HEK293 (cell line): ENCODE data around the gene SKI.

Experiments used
- EGR2 ChIP-seq: fragments of 450-650 bp; formaldehyde crosslinking; IDR thresholded peaks from 2 replicates; pipeline ENCODE4 v1.5.1; 2016; ENCODE audit warnings: low read depth, missing biosample characterization, missing genetic modification characterization
- FEZF1 ChIP-seq: fragments of 450-650 bp; formaldehyde crosslinking; IDR thresholded peaks from 2 replicates; pipeline ENCODE4 v1.5.1; 2016; ENCODE audit warnings: missing biosample characterization, missing genetic modification characterization
- GLIS1 ChIP-seq: fragments of 450-650 bp; formaldehyde crosslinking; IDR thresholded peaks from 2 replicates; pipeline ENCODE4 v1.5.1; 2016; ENCODE audit warnings: missing biosample characterization, missing genetic modification characterization
- GLIS2 ChIP-seq: fragments of 450-650 bp; formaldehyde crosslinking; IDR thresholded peaks from 2 replicates; pipeline ENCODE4 v1.5.1; 2016; ENCODE audit warnings: missing biosample characterization, missing genetic modification characterization
- KLF10 ChIP-seq: fragments of 450-650 bp; IDR thresholded peaks from 2 replicates; pipeline ENCODE4 v1.5.1; 2018; ENCODE audit warnings: missing biosample characterization, mild to moderate bottlenecking, missing genetic modification characterization
- KLF7 ChIP-seq: fragments of 450-650 bp; formaldehyde crosslinking; IDR thresholded peaks from 2 replicates; pipeline ENCODE4 v1.5.1; 2016; ENCODE audit warnings: missing biosample characterization, missing genetic modification characterization, borderline replicate concordance
- KLF8 ChIP-seq: fragments of 450-650 bp; formaldehyde crosslinking; IDR thresholded peaks from 2 replicates; pipeline ENCODE4 v1.5.1; 2016; ENCODE audit warnings: missing biosample characterization, missing genetic modification characterization
- PRDM1 ChIP-seq: fragments of 450-650 bp; formaldehyde crosslinking; IDR thresholded peaks from 2 replicates; pipeline ENCODE4; 2016; ENCODE audit warnings: missing biosample characterization, missing genetic modification characterization
- PRDM4 ChIP-seq: fragments of 450-650 bp; formaldehyde crosslinking; IDR thresholded peaks from 2 replicates; pipeline ENCODE4 v1.5.1; 2017; ENCODE audit warnings: missing biosample characterization, missing genetic modification characterization
- SP2 ChIP-seq: fragments of 450-650 bp; formaldehyde crosslinking; IDR thresholded peaks from 2 replicates; pipeline ENCODE4 v1.5.1; 2016; ENCODE audit warnings: missing biosample characterization, missing genetic modification characterization
- SP7 ChIP-seq: fragments of 450-650 bp; formaldehyde crosslinking; IDR thresholded peaks from 2 replicates; pipeline ENCODE4 v1.5.1; 2016; ENCODE audit warnings: missing biosample characterization, missing genetic modification characterization
- ZBTB1 ChIP-seq: fragments of 450-650 bp; formaldehyde crosslinking; IDR thresholded peaks from 2 replicates; pipeline ENCODE4 v1.5.1; 2016; ENCODE audit warnings: missing biosample characterization, missing genetic modification characterization
- ZBTB17 ChIP-seq: fragments of 450-650 bp; formaldehyde crosslinking; IDR thresholded peaks from 2 replicates; pipeline ENCODE4 v1.5.1; 2016; ENCODE audit warnings: missing biosample characterization, missing genetic modification characterization
- ZBTB48 ChIP-seq: fragments of 450-650 bp; formaldehyde crosslinking; IDR thresholded peaks from 2 replicates; pipeline ENCODE4 v1.5.1; 2016; ENCODE audit warnings: missing biosample characterization, missing genetic modification characterization
- ZIC2 ChIP-seq: fragments of 450-650 bp; formaldehyde crosslinking; IDR thresholded peaks from 2 replicates; pipeline ENCODE4 v1.5.1; 2016; ENCODE audit warnings: missing biosample characterization, missing genetic modification characterization
- ZNF132 ChIP-seq: fragments of 450-650 bp; formaldehyde crosslinking; IDR thresholded peaks from 2 replicates; pipeline ENCODE4 v1.5.1; 2017; ENCODE audit warnings: missing biosample characterization, missing genetic modification characterization, borderline replicate concordance
- ZNF16 ChIP-seq: fragments of 450-650 bp; formaldehyde crosslinking; IDR thresholded peaks from 2 replicates; pipeline ENCODE4 v1.5.1; 2016; ENCODE audit warnings: low read depth, missing biosample characterization, missing genetic modification characterization
- ZNF169 ChIP-seq: fragments of 450-650 bp; formaldehyde crosslinking; IDR thresholded peaks from 2 replicates; pipeline ENCODE4 v1.5.1; 2016; ENCODE audit warnings: missing biosample characterization, missing genetic modification characterization
- ZNF2 ChIP-seq: fragments of 450-650 bp; formaldehyde crosslinking; IDR thresholded peaks from 2 replicates; pipeline ENCODE4 v1.5.1; 2016; ENCODE audit warnings: missing biosample characterization, missing genetic modification characterization
- ZNF211 ChIP-seq: fragments of 450-650 bp; formaldehyde crosslinking; IDR thresholded peaks from 2 replicates; pipeline ENCODE4 v1.5.1; 2016; ENCODE audit warnings: low read depth, missing biosample characterization, missing genetic modification characterization
- ZNF274 ChIP-seq, 2 experiments: fragments of 200-500 bp in 1 of 2; fragments of 450-650 bp in 1 of 2; sonication (Bioruptor generic) in 1 of 2; formaldehyde crosslinking in 1 of 2; IDR thresholded peaks; 2 replicates each; pipeline versions ENCODE4 v1.5.1 to v1.6.1; 2014 to 2016; ENCODE audit warnings: borderline replicate concordance in 1 of 2, inconsistent platforms in 1 of 2, low read length in 1 of 2, missing biosample characterization in 1 of 2, missing genetic modification characterization in 1 of 2
- ZNF311 ChIP-seq: fragments of 450-650 bp; formaldehyde crosslinking; IDR thresholded peaks from 2 replicates; pipeline ENCODE4 v1.5.1; 2017; ENCODE audit warnings: missing biosample characterization, missing genetic modification characterization, borderline replicate concordance
- ZNF324 ChIP-seq: fragments of 450-650 bp; formaldehyde crosslinking; IDR thresholded peaks from 2 replicates; pipeline ENCODE4 v1.5.1; 2016; ENCODE audit warnings: missing biosample characterization, missing genetic modification characterization
- ZNF341 ChIP-seq: fragments of 450-650 bp; formaldehyde crosslinking; IDR thresholded peaks from 2 replicates; pipeline ENCODE4; 2016; ENCODE audit warnings: low read depth, missing biosample characterization, missing genetic modification characterization
- ZNF488 ChIP-seq: fragments of 450-650 bp; formaldehyde crosslinking; IDR thresholded peaks from 2 replicates; pipeline ENCODE4 v1.5.1; 2016; ENCODE audit warnings: missing biosample characterization, missing genetic modification characterization
- ZNF501 ChIP-seq: fragments of 450-650 bp; formaldehyde crosslinking; IDR thresholded peaks from 2 replicates; pipeline ENCODE4 v1.5.1; 2016; ENCODE audit warnings: missing biosample characterization, missing genetic modification characterization
- ZNF510 ChIP-seq: fragments of 450-650 bp; formaldehyde crosslinking; IDR thresholded peaks from 2 replicates; pipeline ENCODE4 v1.5.1; 2018; ENCODE audit warnings: mild to moderate bottlenecking, missing genetic modification characterization, missing biosample characterization; ENCODE audit not compliant: insufficient replicate concordance
- ZNF513 ChIP-seq: fragments of 450-650 bp; IDR thresholded peaks from 2 replicates; pipeline ENCODE4 v1.5.1; 2018; ENCODE audit warnings: missing biosample characterization, missing genetic modification characterization
- ZNF530 ChIP-seq: fragments of 450-650 bp; formaldehyde crosslinking; IDR thresholded peaks from 2 replicates; pipeline ENCODE4 v1.5.1; 2016; ENCODE audit warnings: low read depth, missing biosample characterization, missing genetic modification characterization
- ZNF600 ChIP-seq: fragments of 450-650 bp; formaldehyde crosslinking; IDR thresholded peaks from 2 replicates; pipeline ENCODE4 v1.5.1; 2016; ENCODE audit warnings: missing biosample characterization, missing genetic modification characterization
- ZNF670 ChIP-seq: fragments of 450-650 bp; formaldehyde crosslinking; IDR thresholded peaks from 2 replicates; pipeline ENCODE4 v1.5.1; 2016; ENCODE audit warnings: missing biosample characterization, missing genetic modification characterization, low read depth
- ZNF843 ChIP-seq: fragments of 450-650 bp; formaldehyde crosslinking; IDR thresholded peaks from 2 replicates; pipeline ENCODE4 v1.5.1; 2016; ENCODE audit warnings: missing biosample characterization, missing genetic modification characterization
- ZXDB ChIP-seq: fragments of 450-650 bp; formaldehyde crosslinking; IDR thresholded peaks from 2 replicates; pipeline ENCODE4 v1.5.1; 2016; ENCODE audit warnings: missing biosample characterization, missing genetic modification characterization
- TF ChIP-seq, protein P1 (sequence below): fragments of 450-650 bp; formaldehyde crosslinking; IDR thresholded peaks from 2 replicates; pipeline ENCODE4 v1.5.1; 2016; ENCODE audit warnings: missing biosample characterization, missing genetic modification characterization

SKI gene

DNA sequence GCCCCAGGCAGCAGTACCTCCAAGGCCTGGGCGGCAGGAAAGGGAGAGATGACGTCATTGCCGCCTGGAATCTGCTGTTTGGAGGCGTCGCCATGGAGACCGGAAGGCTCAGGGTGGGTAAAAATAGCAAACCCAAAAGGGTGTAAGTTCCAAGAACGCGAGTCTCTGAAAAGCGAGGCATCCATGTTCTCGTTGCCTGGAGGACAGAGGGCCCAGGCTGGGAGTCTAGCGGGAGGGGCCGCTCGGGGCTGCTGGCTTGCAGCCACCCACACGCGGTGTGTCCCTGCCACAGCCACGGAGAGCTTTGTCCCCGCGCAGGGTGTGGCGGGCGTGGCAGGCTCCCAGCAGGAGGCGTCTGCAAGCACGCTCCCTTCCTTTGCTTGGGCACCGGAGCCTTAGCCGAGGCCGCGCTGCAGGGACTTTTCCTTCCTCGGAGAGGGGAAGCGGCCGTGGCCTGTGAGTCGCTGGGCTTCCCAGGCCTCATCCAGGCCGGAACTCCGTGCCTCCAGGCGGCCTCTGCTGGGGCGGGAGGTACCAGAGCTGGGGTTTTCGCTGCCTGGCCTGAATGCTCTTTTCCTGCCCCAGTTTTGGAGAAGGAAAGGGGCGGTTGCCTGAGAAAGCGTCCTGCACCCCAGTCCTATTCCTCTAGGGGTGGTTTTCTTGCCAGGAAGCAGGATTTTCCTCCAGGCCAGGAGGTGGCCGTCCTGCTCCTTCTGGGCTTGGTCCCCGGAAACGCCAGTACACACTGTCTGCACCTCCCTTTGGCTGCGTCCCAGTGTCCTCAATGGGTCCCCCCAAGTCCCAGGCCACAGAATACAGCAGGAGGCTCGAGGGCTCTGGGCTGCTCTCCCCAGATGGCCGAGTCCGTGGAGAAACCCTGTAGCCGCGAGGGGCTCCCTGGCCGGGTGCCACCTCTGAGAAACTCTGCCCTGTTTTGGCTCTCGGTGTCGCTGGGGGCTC lies 15.3 kb upstream of the SKI start (continued):
- TF ChIP-seq SP7 (peak; percentile 81), FEZF1 (peak; percentile 92), ZNF311 (tag by site-specific recombination) (no peak), ZBTB1 (tag by site-specific recombination) (no peak), ZNF600 (tag by site-specific recombination) (peak; percentile 81), KLF8 (tag by site-specific recombination) (peak; percentile 82), ZNF16 (tag by site-specific recombination) (no peak), ZNF843 (no peak), SP2 (peak; percentile 26), ZNF488 (tag by site-specific recombination) (no peak), GLIS1 (tag by site-specific recombination) (peak; percentile 98), ZIC2 (tag by site-specific recombination) (peak; percentile 80), ZNF132 (tag by site-specific recombination) (no peak), ZNF510 (no peak), ZNF2 (tag by site-specific recombination) (peak; percentile 90), ZNF274 (IDR thresholded peaks at IDR 0.05; ENCODE audit: low read length) (no peak), ZNF274 (tag by site-specific recombination; IDR thresholded peaks at IDR 0.05; ENCODE audit: borderline replicate concordance) (no peak), ZNF670 (tag by site-specific recombination) (no peak), KLF10 (peak; percentile 64), ZNF341 (tag by site-specific recombination) (no peak; the same call in 1 of the 2 replicates), ZNF324 (tag by site-specific recombination) (peak; percentile 31; the same call in 1 of the 2 replicates), ZBTB48 (tag by site-specific recombination) (peak; percentile 93), EGR2 (tag by site-specific recombination) (peak; percentile 55), GLIS2 (tag by site-specific recombination) (peak; percentile 89), PRDM4 (tag by site-specific recombination) (0 out of 2 replicates have a peak, but pooled peaks have one; percentile 41), ZNF169 (tag by site-specific recombination) (no peak), ZNF530 (tag by site-specific recombination) (no peak), KLF7 (peak; percentile 97), ZNF501 (peak; percentile 89), ZXDB (tag by site-specific recombination) (peak; percentile 72; the same call in 1 of the 2 replicates), PRDM1 (tag by site-specific recombination) (peak; percentile 48), ZBTB17 (tag by site-specific recombination) (peak; percentile 83), ZNF211 (tag by site-specific recombination) (no peak), ZNF513 (tag by site-specific recombination) (no peak)
- TF ChIP-seq, protein P1, sequence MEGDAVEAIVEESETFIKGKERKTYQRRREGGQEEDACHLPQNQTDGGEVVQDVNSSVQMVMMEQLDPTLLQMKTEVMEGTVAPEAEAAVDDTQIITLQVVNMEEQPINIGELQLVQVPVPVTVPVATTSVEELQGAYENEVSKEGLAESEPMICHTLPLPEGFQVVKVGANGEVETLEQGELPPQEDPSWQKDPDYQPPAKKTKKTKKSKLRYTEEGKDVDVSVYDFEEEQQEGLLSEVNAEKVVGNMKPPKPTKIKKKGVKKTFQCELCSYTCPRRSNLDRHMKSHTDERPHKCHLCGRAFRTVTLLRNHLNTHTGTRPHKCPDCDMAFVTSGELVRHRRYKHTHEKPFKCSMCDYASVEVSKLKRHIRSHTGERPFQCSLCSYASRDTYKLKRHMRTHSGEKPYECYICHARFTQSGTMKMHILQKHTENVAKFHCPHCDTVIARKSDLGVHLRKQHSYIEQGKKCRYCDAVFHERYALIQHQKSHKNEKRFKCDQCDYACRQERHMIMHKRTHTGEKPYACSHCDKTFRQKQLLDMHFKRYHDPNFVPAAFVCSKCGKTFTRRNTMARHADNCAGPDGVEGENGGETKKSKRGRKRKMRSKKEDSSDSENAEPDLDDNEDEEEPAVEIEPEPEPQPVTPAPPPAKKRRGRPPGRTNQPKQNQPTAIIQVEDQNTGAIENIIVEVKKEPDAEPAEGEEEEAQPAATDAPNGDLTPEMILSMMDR, result peak; percentile 82
